B cell (primary cell): Measurements from ENCODE around the gene CEP112.

Experiments used
- CTCF ChIP-seq: fragments of 200-600 bp; IDR thresholded peaks from one replicate; pipeline ENCODE4 v1.8.0; 2022; ENCODE audit warnings: antibody characterized with exemption, mild to moderate bottlenecking
- EZH2 ChIP-seq: IDR thresholded peaks from 2 replicates; pipeline ENCODE4 v1.6.1; 2012; ENCODE audit warnings: borderline replicate concordance, low read depth, mild to moderate bottlenecking, moderate library complexity, low read length; ENCODE audit not compliant: insufficient read depth, poor library complexity, severe bottlenecking

GRCh38 chr17:65677932-65678331 lies 514.0 kb downstream of the CEP112 start:
- no peak for TF ChIP-seq EZH2
- TF ChIP-seq CTCF = no peak
